Activated CD4-positive, CD25-positive, alpha-beta regulatory T cell treated with anti-CD3 and anti-CD28 coated beads, Interleukin-2, amount 50 U/mL, for 16 hours (primary cell): ENCODE results near the gene LTB4R.
A peak's percentile ranks its signal among the peaks of the same experiment; 100 is the strongest.

ENCODE experiments used
- DNase-seq: peaks from one replicate; pipeline ENCODE4 v3.0.0-alpha.2; 2020; ENCODE audit warnings: low read depth, low spot score

Gene LTB4R

DNA sequence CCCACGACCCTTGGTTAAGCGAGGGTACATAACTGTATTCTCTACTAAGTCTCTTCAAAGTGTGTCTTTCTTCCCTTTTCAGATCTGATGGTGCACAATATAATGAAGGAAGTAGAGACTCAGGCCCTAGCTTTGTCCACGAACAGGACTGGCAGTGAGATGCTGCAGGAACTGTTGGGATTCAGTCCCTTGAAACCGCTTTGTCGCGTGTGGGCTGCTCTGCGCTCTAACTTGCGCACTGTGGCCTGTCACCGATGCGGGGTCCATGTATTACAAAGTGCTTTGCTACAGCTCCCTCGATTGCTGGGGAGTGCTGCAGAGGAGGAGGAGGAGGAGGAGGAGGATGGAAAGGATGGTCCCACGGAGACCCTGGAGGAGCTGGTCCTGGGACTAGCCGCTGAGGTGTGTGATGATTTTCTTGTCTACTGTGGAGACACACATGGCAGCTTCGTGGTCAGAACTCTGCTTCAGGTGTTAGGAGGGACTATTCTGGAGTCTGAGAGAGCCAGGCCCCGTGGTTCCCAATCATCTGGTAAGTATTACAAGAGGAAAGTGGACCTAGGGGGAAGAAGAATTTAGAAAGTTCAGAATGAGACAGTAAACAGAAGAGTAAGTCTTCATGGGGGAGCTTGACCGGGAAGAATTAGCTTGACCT, 10.8 kb upstream of the LTB4R start:
- no peak for DNase-seq

DNA sequence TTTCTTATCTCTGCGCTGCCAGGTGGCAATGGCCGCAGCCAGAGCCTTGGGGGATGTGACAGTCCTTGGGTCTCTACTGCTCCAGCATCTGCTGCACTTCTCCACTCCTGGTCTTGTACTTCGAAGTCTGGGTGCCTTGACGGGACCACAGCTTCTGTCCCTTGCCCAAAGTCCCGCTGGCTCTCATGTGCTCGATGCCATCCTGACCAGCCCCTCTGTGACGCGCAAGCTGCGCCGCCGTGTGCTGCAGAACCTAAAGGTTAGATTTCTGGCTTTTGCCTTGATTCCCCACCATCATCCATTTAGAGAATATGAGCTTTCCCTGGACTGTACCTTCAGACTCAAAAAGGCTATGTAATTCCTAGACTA, 7.3 kb upstream of the LTB4R start:
- no peak for DNase-seq

DNA sequence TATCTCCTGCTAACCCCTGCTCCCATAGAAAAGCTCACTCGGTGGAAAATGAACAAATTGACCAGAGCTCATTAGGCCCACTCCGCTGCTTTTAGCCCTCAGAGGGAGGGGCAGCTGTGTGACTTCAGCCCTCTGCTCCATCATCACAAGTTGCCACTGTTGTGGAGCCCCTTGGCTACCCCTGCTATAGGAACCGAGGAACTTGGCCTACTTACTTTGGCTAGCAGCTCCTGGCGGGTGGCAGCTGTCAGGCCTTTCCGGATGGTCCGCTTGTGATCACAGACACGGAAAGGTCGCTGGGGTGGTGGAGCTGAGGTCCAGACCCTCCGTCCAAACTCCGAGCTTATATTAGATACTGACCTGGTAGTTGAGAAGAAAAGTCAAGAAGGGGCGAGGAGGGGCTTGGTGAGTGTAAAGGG, 4.1 kb upstream of the LTB4R start:
- DNase-seq, result no peak

DNA sequence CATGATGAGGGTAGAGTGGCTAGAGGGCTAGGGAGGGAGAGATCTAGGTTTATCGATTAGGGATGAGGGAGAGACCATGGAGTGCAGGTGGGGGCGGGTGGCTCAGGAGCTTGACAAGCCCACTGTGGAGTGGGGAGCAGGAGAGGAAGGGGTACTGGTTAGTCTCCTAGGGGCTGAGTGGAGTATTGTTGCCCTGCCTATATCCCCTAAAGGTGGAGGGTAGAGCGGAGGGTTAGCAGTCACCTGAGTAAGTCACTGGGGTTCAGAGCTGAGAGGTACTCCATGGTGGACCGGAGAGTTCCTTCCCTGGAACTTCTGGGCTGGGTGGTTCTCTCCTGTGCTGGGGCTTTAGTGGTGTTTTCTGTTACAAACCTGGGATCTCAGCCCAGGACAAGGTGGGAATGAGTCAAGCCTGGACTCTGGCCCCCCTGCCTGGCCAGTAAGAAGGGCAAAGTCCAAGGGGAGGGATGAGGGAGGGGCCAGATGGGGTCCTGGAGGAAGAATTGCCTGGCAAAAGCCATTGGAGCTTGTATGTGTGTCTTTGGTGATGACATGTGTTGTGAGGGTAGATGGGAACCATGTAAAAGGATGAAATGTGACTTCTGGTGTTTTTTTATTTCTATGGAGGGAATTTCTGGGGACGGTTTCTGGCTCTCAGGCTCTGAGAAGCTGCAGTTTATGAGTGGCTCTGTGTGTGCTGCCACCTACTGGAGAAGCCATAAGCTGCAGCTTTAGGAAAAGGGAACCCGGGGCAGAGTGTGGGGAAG, 3.5 kb upstream of the LTB4R start, which contains the start of gene CIDEB:
TSS of gene CIDEB (minus strand) at position 403 of the 767 bp plus-strand sequence. CDS start at position 284, 119 bp downstream.
- DNase-seq, result peak; percentile 33

DNA sequence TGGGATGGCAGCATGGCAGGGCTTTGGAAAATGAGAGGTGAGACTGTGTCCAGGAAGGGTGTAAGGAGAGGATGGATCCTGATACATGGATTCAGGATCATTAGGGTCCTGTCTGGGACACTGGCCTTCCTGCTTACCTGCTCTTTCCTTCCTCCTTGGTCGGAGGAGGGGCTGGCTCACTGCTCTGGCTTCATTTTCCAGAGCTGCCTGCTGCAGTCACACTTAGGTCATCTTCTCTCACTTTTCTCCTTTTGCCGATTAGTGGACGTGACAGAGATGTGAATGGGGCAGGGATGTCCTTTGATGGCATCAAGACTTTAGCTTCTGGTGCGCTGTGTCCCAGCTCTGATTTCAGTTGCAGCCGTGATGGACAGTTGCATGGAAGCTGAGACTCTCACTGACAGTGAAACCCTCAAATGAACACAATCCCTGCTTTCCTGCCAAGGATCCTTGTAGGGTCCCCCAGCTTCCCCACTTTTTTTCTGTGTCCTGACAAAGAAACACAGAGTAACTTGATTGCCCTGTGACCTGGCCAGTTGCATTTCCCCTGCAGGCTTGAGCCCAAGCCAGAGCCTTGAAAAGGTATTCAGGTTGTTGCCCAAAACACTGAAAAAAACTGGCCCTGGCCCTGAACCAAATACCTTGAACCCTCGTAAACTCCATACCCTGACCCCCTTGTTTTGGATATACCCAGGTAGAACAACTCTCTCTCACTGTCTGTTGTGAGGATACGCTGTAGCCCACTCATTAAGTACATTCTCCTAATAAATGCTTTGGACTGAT, 2.8 kb upstream of the LTB4R start:
- DNase-seq, result no peak

DNA sequence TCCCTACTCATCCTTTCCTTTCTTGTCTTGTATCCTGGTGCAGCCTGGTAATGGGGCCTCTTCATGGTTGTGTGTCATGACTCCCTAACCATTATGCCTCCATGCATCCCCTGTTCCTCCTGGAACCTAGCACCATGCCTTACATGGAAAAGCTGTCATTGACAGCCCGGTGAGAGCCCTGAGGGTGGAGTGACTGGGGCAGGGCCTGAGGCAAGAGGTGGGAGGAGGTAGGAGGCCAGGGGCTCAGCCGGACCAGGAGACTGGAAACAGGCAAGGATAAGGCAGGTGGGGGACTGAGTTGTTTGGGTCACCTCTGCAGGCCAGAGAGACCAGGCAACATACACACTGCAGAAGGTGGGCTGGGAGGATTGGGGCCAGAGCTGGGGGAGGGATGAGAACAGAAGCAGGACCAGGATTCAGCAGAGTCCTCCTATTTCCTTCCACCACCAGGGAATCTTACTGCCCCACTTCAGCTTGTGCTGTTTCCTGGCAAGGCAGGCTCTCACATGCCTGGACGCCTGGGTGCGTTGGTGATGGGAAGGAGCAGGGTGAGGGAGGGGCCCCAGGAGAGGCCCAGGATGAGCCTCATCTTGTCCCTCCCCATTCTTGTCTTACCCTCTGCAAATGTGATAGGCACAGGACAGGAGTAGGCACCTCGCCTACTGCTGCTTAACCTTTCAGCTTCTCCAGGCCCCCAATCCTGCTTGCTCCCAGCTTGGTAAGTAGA, 1.6 kb upstream of the LTB4R start, which contains the start of gene LTB4R2:
TSS of gene LTB4R2 (plus strand) at position 603 of the 727 bp plus-strand sequence. CDS start 525 bp downstream, outside the sequence.
- DNase-seq, result no peak

DNA sequence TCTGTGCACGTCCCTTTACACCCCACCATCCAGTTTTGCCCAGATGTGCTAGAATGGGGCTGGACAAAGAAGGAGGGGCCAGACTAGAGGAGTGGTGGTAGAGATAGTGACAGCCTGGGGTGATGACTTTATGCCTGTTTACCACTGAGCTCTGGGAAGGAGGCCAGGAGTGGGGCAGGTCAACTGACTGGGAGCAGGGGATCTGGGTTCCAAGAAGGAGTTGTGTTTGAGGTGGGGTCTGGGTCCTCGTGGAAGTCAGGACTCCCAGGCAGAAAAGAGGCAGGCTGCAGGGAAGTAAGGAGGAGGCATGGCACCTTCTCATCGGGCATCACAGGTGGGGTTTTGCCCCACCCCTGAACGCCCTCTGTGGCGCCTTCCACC, 1.0 kb upstream of the LTB4R start:
- DNase-seq, result no peak

DNA sequence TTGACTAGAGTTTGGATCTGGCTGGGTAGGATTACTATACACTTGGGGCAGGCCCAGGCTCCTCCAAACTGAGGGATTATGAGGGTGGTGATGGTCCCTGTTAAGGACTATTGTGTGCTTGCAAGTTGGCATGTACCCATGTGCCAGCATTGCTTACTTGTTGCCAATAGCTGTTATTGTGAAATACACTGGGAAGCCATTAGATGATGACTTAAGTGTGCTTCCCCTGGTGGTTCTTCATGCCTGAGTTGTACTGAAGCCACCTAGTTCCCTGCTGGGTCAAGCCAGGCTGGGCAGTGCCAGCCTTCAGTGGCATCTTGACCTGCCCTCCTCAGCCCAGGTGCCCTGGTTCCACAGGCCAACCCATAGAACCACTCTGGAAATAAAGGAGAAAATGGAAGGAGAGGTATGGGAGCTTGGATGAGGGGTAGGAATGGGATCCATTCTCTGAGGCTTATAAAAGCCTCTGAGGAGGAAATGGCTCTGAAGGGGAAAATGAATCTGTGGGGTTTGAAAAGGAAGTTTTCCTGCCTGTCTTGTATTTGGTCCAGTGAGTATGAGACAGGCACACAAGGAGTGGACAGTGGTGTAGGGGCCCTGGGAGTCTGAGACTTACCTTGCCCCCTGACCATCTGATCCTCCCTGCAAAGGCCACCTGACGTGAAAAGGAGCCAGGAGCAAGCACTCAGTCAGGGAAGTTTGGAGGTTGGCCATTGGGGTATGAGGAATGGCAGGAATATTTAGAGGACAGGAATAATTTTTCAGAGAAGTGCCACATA, 724 bp downstream of the LTB4R start:
- DNase-seq, result no peak

DNA sequence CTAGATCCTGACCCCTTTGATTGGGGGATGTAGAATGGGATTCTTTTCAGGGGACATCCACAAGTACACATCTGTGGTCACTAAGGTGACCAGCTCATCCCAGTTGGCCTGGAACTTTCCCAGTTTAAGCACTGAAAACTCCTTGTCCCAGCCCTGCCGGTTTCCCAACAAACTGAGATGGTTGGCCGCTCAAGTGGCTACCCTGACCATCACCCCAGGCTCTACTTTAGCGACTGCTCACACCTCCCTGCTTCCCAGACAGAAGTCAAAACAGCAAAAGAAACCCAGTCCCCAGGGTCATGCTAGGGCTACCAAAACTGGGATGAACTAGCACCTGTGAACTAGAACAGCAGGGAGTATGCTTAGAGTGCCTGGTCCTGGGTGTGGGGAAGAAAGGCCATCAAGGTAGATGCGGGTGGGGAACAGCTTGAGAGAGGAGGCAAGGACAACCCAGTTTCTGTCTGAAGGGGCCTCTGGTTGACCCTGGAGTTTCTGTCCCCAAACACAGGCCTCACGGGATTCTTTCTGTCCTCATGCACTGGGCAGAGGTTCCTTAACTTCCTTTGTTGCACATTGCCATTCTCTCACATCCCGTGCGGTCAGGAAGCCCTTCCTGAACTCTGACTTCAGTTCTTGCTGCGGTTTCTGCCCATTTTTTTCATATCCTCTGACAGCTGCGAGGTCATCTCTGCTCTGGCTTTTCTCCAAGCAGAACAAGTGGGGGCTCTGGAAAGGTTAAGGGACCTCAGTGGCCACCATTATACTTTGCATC, 1.6 kb downstream of the LTB4R start:
- DNase-seq, result no peak

DNA sequence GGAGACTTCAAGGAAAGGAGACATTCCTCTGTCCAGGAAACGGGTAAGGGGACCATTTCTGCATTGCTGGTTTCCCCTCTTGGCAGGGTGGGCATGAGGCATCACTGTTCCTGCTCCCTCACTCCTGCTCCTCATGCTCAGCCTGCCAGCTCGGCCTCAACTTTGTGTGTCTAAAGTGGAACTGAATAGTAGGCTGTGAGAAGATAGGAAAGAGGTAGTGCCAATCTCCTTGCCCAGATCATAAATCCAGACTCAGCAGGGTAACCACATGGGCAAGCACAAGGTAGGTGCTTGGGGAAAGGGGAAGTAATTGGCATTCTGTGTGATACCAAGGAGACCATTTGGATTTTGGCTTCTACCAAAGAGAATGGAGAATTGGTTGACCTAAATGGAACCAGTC, 2.6 kb downstream of the LTB4R start:
- no peak for DNase-seq

DNA sequence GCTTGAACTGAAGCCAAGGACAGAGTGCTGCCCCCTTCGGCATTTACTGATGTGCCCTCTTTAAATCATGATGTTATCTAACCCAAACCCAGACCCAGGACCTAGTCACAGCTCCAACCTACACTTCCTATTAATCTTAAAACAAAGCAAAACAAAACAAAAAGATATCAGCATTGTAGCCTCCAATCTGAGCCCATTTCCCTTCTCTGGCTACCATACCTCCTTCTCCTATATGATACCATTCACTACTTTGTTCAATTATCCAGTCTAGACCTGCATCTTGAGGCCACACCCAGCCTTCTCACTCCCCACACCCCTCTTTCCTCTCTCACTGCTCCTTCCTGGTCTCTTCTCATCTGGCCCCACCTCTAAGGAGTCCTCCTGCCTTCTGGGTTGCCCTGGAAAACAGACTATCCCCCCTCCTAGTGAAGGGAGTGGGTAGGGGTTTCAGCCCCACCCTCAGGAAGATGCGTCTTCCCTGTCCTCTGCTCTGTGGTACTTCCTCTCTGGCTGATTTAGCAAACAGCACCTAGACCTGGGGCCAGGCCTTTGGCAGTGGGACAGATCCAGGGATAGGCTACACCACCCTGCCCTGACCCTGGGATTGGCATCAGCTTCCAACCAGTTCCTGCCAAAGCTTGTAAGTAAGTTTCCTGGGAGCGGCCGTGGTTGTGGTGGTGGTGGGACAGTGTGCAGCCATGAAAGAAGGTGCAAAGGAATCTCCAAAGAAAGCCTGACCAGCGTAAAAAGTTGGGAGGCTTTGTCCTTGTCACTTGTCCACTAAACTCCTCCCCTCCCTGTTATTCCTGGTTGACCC, 3.3 kb downstream of the LTB4R start:
- no peak for DNase-seq

DNA sequence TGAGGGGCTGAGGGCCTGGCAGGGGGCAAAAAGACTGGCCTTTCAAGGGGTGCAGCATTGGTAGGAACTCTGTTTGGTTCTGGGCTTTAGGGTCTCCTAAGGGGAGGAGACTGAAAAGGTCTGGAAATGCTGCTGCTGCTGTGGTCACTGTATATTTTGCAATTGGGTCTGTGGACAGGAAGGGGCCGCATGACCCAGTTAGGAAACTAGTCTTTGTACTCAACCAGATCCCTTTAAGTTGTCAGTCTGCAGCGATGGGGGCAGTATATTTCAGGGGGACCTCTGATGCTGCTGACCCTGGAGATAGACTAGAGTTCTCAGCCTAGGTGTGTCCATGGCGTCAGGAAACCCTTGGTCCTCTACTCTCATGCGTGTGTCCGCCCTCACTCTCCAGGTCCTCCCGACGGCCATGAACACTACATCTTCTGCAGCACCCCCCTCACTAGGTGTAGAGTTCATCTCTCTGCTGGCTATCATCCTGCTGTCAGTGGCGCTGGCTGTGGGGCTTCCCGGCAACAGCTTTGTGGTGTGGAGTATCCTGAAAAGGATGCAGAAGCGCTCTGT, 4.0 kb downstream of the LTB4R start:
- DNase-seq, result no peak

DNA sequence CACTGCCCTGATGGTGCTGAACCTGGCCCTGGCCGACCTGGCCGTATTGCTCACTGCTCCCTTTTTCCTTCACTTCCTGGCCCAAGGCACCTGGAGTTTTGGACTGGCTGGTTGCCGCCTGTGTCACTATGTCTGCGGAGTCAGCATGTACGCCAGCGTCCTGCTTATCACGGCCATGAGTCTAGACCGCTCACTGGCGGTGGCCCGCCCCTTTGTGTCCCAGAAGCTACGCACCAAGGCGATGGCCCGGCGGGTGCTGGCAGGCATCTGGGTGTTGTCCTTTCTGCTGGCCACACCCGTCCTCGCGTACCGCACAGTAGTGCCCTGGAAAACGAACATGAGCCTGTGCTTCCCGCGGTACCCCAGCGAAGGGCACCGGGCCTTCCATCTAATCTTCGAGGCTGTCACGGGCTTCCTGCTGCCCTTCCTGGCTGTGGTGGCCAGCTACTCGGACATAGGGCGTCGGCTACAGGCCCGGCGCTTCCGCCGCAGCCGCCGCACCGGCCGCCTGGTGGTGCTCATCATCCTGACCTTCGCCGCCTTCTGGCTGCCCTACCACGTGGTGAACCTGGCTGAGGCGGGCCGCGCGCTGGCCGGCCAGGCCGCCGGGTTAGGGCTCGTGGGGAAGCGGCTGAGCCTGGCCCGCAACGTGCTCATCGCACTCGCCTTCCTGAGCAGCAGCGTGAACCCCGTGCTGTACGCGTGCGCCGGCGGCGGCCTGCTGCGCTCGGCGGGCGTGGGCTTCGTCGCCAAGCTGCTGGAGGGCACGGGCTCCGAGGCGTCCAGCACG, 4.7 kb downstream of the LTB4R start:
- DNase-seq, result no peak

DNA sequence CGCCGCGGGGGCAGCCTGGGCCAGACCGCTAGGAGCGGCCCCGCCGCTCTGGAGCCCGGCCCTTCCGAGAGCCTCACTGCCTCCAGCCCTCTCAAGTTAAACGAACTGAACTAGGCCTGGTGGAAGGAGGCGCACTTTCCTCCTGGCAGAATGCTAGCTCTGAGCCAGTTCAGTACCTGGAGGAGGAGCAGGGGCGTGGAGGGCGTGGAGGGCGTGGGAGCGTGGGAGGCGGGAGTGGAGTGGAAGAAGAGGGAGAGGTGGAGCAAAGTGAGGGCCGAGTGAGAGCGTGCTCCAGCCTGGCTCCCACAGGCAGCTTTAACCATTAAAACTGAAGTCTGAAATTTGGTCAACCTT, 5.3 kb downstream of the LTB4R start:
- no peak for DNase-seq

DNA sequence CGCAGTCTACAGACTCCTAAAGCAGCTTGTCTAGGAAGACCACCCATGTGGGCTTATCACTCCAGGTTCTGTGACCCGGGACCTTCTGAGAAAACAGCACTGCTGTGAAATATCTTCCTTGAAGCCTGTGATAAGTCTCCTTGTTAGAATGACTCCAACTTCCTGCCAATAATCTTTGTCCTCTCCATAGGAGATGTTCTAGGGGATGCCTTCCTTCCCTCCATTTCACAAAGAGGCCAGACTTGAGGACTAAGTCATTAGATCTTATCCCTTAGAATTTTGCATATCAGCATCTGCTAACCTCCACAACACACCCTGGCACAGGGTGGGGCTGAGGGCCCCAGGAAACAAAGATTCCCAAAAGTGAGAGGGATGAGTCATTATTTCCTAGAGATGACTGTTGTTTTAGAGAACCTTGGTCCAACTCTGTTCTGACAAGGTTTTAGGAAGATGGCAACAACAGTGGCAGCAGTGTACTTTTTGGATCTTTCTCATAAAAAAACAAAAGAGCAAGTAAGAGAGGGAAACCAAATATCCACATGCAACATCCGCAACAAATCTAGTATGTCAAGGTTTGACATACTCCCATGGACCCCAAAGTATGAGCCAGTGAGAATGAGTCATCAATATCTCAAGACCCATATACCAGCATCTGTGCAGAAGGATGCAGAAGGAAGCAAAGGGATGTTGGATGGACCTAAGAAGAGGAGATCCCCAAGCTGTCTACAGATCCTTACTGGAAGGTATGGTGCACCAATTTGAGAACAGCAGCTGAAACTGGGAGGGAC, 6.0 kb downstream of the LTB4R start:
- DNase-seq, result no peak

DNA sequence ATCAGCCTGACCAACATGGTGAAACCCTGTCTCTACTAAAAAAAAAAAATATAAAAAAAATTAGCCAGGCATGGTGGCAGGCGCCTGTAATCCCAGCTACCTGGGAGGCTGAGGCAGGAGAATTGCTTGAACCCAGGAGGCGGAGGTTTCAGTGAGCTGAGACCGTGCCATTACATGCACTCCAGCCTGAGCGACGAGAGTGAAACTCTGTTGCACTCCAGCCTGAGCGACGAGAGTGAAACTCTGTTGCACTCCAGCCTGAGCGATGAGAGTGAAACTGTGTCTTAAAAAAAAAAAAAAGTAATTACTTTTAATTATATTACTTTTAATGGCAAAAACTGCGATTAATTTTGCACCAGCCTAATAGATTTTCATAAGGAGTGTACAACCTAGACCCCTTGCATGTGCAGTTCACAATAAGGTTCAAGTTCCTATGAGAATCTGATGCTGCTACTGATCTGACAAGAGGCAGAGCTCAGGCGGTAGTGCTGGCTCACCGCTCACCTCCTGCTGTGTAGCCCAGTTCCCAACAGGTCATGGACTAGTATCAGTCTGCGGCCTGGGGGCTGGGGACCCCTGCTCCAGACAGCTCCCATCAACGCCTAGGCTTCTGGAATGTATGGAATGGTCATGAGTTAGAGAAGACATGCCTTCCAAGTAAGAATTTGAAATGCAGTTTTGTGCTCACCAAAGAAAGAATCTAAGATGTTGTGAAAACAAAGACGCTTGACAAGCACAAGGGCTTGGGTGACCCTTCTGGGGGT, 10.1 kb downstream of the LTB4R start:
- DNase-seq, result no peak

DNA sequence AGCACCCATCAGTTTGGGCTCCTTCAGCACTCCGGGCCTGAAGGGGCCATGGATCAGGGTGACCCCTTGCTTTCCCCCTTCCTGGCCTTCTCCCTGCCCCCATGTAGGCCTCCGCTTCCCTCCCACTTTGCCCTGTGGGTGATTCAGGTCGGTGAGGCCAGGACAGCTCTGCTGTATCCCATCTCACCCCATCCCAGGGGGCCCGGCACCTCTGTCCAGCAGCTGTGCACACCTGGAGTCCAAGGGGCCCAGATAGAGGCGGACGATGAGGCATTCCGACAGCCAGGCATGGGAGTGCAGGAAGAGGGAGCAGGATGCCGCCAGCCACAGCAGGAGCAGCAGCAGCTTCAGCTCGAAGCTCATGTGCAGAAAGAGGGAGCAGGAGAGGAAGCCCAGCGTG, 11.4 kb downstream of the LTB4R start:
- no peak for DNase-seq
